H9 (cell line): ENCODE data around the gene RTP1. TPM values are rescaled to one million over a fixed set of nuclear protein-coding genes. Genes with fewer than 3 reads are reported as not detected.

Experiments used
- DNase-seq: peaks from one replicate; pipeline ENCODE4 v3.0.0-alpha.2; 2017
- H2AFZ ChIP-seq: one replicate; pipeline ENCODE4 v1.6.1; 2013; ENCODE audit warnings: mild to moderate bottlenecking, low read length, control low read depth, moderate library complexity
- H2AK5ac ChIP-seq: 2 replicates; pipeline ENCODE4 v1.6.1; 2013; ENCODE audit warnings: low read length, control low read depth, mixed read lengths; ENCODE audit not compliant: insufficient read length
- H2BK120ac ChIP-seq: one replicate; pipeline ENCODE4 v1.6.1; 2013; ENCODE audit warnings: low read depth, mild to moderate bottlenecking, low read length, control low read depth, inconsistent platforms; ENCODE audit not compliant: poor library complexity, severe bottlenecking
- H2BK12ac ChIP-seq: 2 replicates; pipeline ENCODE4 v1.6.1; 2013; ENCODE audit warnings: low read length, control low read depth, mixed read lengths, low read depth; ENCODE audit not compliant: insufficient read length
- H2BK15ac ChIP-seq: 2 replicates; pipeline ENCODE4 v1.6.1; 2013; ENCODE audit warnings: low read depth, low read length, control low read depth
- H2BK20ac ChIP-seq: one replicate; pipeline ENCODE4 v1.6.1; 2013; ENCODE audit warnings: low read depth, mild to moderate bottlenecking, low read length, control low read depth, inconsistent platforms; ENCODE audit not compliant: poor library complexity, severe bottlenecking
- H2BK5ac ChIP-seq: 2 replicates; pipeline ENCODE4 v1.6.1; 2013; ENCODE audit warnings: low read length, control low read depth, mixed read lengths; ENCODE audit not compliant: insufficient read length
- H3K14ac ChIP-seq: 2 replicates; pipeline ENCODE4 v1.6.1; 2013; ENCODE audit warnings: low read length, control low read depth; ENCODE audit not compliant: insufficient read depth
- H3K18ac ChIP-seq: 2 replicates; pipeline ENCODE4 v1.6.1; 2013; ENCODE audit warnings: low read depth, mild to moderate bottlenecking, mixed read lengths, low read length, control low read depth; ENCODE audit not compliant: insufficient read length
- H3K23ac ChIP-seq: 2 replicates; pipeline ENCODE4 v1.6.1; 2013; ENCODE audit warnings: low read length, control low read depth, mixed read lengths, low read depth; ENCODE audit not compliant: insufficient read length
- H3K23me2 ChIP-seq: 2 replicates; pipeline ENCODE4 v1.6.1; 2013; ENCODE audit warnings: low read depth, mild to moderate bottlenecking, mixed read lengths, low read length, control low read depth; ENCODE audit not compliant: insufficient read length, poor library complexity, severe bottlenecking
- H3K27ac ChIP-seq: 2 replicates; pipeline ENCODE4 v1.5.1; 2013; ENCODE audit warnings: low read length, control low read depth, mixed read lengths, low read depth; ENCODE audit not compliant: insufficient read length
- H3K27me3 ChIP-seq: 2 replicates; pipeline ENCODE4 v1.6.1; 2013; ENCODE audit warnings: low read length, control low read depth, inconsistent platforms; ENCODE audit not compliant: insufficient read depth
- H3K4ac ChIP-seq: 2 replicates; pipeline ENCODE4 v1.6.1; 2013; ENCODE audit warnings: low read depth, mild to moderate bottlenecking, control low read depth, inconsistent platforms, low read length, moderate library complexity
- H3K4me1 ChIP-seq: 2 replicates; pipeline ENCODE4 v1.6.1; 2013; ENCODE audit warnings: low read length, control low read depth, inconsistent platforms; ENCODE audit not compliant: insufficient read depth
- H3K4me2 ChIP-seq: 2 replicates; pipeline ENCODE4 v1.6.1; 2013; ENCODE audit warnings: low read length, control low read depth, mixed read lengths; ENCODE audit not compliant: insufficient read length, insufficient read depth
- H3K56ac ChIP-seq: 2 replicates; pipeline ENCODE4 v1.6.1; 2013; ENCODE audit warnings: low read depth, mild to moderate bottlenecking, mixed read lengths, low read length, control low read depth; ENCODE audit not compliant: insufficient read length
- H3K79me1 ChIP-seq: 2 replicates; pipeline ENCODE4 v1.6.1; 2013; ENCODE audit warnings: low read depth, mild to moderate bottlenecking, moderate library complexity, low read length, control low read depth, inconsistent platforms; ENCODE audit not compliant: insufficient read depth, poor library complexity, severe bottlenecking
- H3K79me2 ChIP-seq: 2 replicates; pipeline ENCODE4 v1.6.1; 2013; ENCODE audit warnings: low read length, control low read depth, inconsistent platforms; ENCODE audit not compliant: insufficient read depth
- H3K9ac ChIP-seq: 2 replicates; pipeline ENCODE4 v1.6.1; 2013; ENCODE audit warnings: low read length, control low read depth, mixed read lengths; ENCODE audit not compliant: insufficient read length; ENCODE audit errors: extremely low read depth
- H3K9me3 ChIP-seq: one replicate; pipeline ENCODE4 v1.6.1; 2013; ENCODE audit warnings: low read depth, low read length, inconsistent platforms; ENCODE audit not compliant: control insufficient read depth
- H3T11ph ChIP-seq: one replicate; pipeline ENCODE4 v1.6.1; 2013; ENCODE audit warnings: mild to moderate bottlenecking, low read length, control low read depth, inconsistent platforms
- H4K20me1 ChIP-seq: one replicate; pipeline ENCODE4 v1.6.1; 2013; ENCODE audit not compliant: control insufficient read depth, insufficient read length, insufficient read depth
- H4K5ac ChIP-seq: 2 replicates; pipeline ENCODE4 v1.6.1; 2013; ENCODE audit warnings: low read depth, mild to moderate bottlenecking, mixed read lengths, low read length, control low read depth; ENCODE audit not compliant: insufficient read length
- H4K8ac ChIP-seq: replicated peaks from 2 replicates; pipeline ENCODE4 v1.6.1; 2013; ENCODE audit warnings: low read length, control low read depth, mixed read lengths, low read depth; ENCODE audit not compliant: insufficient read length
- H4K91ac ChIP-seq: 2 replicates; pipeline ENCODE4 v1.6.1; 2013; ENCODE audit warnings: low read depth, mild to moderate bottlenecking, moderate library complexity, mixed read lengths, low read length, control low read depth; ENCODE audit not compliant: insufficient read length
- H3K27ac Mint-ChIP-seq, 3 experiments: 2 replicates in 2 of 3; 3 replicates in 1 of 3; pipeline ENCODE4 v1.8.0; 2020 to 2021; ENCODE audit warnings: mixed read lengths in 3 of 3, mild to moderate bottlenecking in 1 of 3, moderate library complexity in 1 of 3
- H3K27me3 Mint-ChIP-seq: 2 replicates; pipeline ENCODE4 v1.8.0; 2021; ENCODE audit warnings: low read depth, mild to moderate bottlenecking, moderate library complexity, mixed read lengths
- H3K36me3 Mint-ChIP-seq, 3 experiments: 2 replicates in 2 of 3; 3 replicates in 1 of 3; pipeline ENCODE4 v1.8.0; 2020 to 2021; ENCODE audit warnings: low read depth in 3 of 3, mixed read lengths in 3 of 3; ENCODE audit not compliant: insufficient read depth in 1 of 3
- H3K4me1 Mint-ChIP-seq, 2 experiments: 2 replicates each; pipeline ENCODE4 v1.8.0; 2020; ENCODE audit warnings: mixed read lengths in 2 of 2
- H3K4me3 Mint-ChIP-seq, 2 experiments: 2 replicates in 1 of 2; 3 replicates in 1 of 2; pipeline ENCODE4 v1.8.0; 2020 to 2021; ENCODE audit warnings: mild to moderate bottlenecking in 2 of 2, mixed read lengths in 2 of 2, moderate library complexity in 1 of 2
- H3K9me3 Mint-ChIP-seq, 2 experiments: 2 replicates in 1 of 2; 3 replicates in 1 of 2; pipeline ENCODE4 v1.8.0; 2020; ENCODE audit warnings: mild to moderate bottlenecking in 2 of 2, mixed read lengths in 2 of 2, moderate library complexity in 1 of 2
- CTCF ChIP-seq: fragments of 200-600 bp; sonication (generic); conservative IDR thresholded peaks from 3 replicates; pipeline ENCODE4 v1.8.0; 2021; ENCODE audit warnings: antibody characterized with exemption, mild to moderate bottlenecking
- WGBS: extraction: QIAGEN DNeasy Blood & Tissue Kit; methylation state at CpG from one replicate; pipeline ENCODE4 v1.1.7; 2013; ENCODE audit warnings: missing lambda C conversion rate, low lambda C conversion rate, mixed read lengths; ENCODE audit not compliant: insufficient read length; ENCODE audit errors: extremely low coverage; 5-methylcytosine and 5-hydroxymethylcytosine counted together
- total RNA-seq: library from RNA; stranded (reverse); gene quantifications from 2 replicates; pipeline ENCODE4 v1.2.1, GENCODE V29; 2021

The RTP1 gene
- total RNA-seq, 1 experiment from 2014 or later, result 6.6 TPM

GRCh38 chr3:187223799-187224198, 26.5 kb downstream of the RTP1 start:
- no peaks in the 10 kb centered on the region for H4K20me1 ChIP-seq
- H3K4me3 Mint-ChIP-seq, result no peak overlapping the region
- no CpG with 5 or more reads among the region's 3 CpGs for WGBS
- H4K5ac ChIP-seq, result no peak overlapping the region
- H3K18ac ChIP-seq, result no peak overlapping the region
- H2BK20ac ChIP-seq, result no peak overlapping the region
- no peaks in the 10 kb centered on the region for H3K27me3 ChIP-seq
- no peak overlapping the region for H2BK5ac ChIP-seq
- no peak overlapping the region for H2BK12ac ChIP-seq
- H2BK120ac ChIP-seq, result no peak overlapping the region
- no peak overlapping the region for H3K56ac ChIP-seq
- no peak for TF ChIP-seq CTCF
- H3K4ac ChIP-seq, result no peak overlapping the region
- H3K4me2 ChIP-seq, result no peak overlapping the region
- H3K79me1 ChIP-seq, result no peaks in the 10 kb centered on the region
- no peak overlapping the region for H3K23ac ChIP-seq
- H3K36me3 Mint-ChIP-seq, result no peaks in the 10 kb centered on the region
- H3K27me3 Mint-ChIP-seq, result peaks cover 7% of the 10 kb centered on the region
- no peak overlapping the region for H3K27ac ChIP-seq
- no peak for DNase-seq
- H3K4me1 ChIP-seq, result no peaks in the 10 kb centered on the region
- no peak overlapping the region for H2AK5ac ChIP-seq
- H3K9me3 Mint-ChIP-seq, result no peaks in the 10 kb centered on the region; a peak in 1 of 5 replicates
- H4K8ac ChIP-seq, result no peak overlapping the region
- H2AFZ ChIP-seq, result no peak overlapping the region
- H3K9ac ChIP-seq, result no peak overlapping the region
- no peak overlapping the region for H3K27ac Mint-ChIP-seq
- H4K91ac ChIP-seq, result no peak overlapping the region
- no peaks in the 10 kb centered on the region for H3K23me2 ChIP-seq
- H3K9me3 ChIP-seq, result no peaks in the 10 kb centered on the region
- H3K79me2 ChIP-seq, result no peaks in the 10 kb centered on the region
- H3T11ph ChIP-seq, result no peak overlapping the region
- H2BK15ac ChIP-seq, result no peak overlapping the region
- H3K4me1 Mint-ChIP-seq, result peaks cover 6 to 13% of the 10 kb centered on the region in 2 experiments; a peak in 3 of 4 replicates
- no peak overlapping the region for H3K14ac ChIP-seq
